PC-9 (cell line): ENCODE data around the gene MTHFD1. TPM values are rescaled to one million over a fixed set of nuclear protein-coding genes. Genes with fewer than 3 reads are reported as not detected.

Experiments
- BruUV-seq: library from RNA; stranded (reverse); fragments of 400-500 nt; replicated peaks from 2 replicates; lab custom pipeline; 2021; lab: Mats Ljungman, UMichigan
- CTCF ChIA-PET: fragments of 300-600 bp; sonication (Branson Sonifier 250); formaldehyde crosslinking; loops from one replicate; lab custom pipeline; 2022; ENCODE audit warnings: antibody characterized with exemption; lab: Charles Lee
- POLR2A ChIA-PET: fragments of 300-600 bp; sonication (Branson Sonifier 250); formaldehyde crosslinking; loops from one replicate; lab custom pipeline; 2022; ENCODE audit warnings: antibody characterized with exemption; ENCODE audit not compliant: unreplicated experiment; lab: Charles Lee
- DNase-seq, 2 experiments: peaks; one replicate each; pipeline versions ENCODE4 v3.0.0 to v3.0.0-alpha.2; 2015 to 2022; ENCODE audit warnings: mixed read lengths in 1 of 2
- H2AFZ ChIP-seq: fragments of 200-600 bp; sonication (generic); 2 replicates; pipeline ENCODE4 v1.8.1; 2017; ENCODE audit warnings: antibody characterized with exemption
- H3F3A ChIP-seq: fragments of 200-600 bp; sonication (generic); 2 replicates; pipeline ENCODE4 v1.8.1; 2017; ENCODE audit warnings: antibody characterized with exemption, mild to moderate bottlenecking, low read depth; ENCODE audit not compliant: insufficient read depth
- H3K27ac ChIP-seq: fragments of 200-600 bp; sonication (generic); 2 replicates; pipeline ENCODE4 v1.6.1; 2016; ENCODE audit warnings: mixed run types
- H3K27me3 ChIP-seq: fragments of 200-600 bp; sonication (generic); 2 replicates; pipeline ENCODE4 v1.6.1; 2016; ENCODE audit warnings: low read depth, mixed run types; ENCODE audit not compliant: insufficient read depth
- H3K36me3 ChIP-seq: fragments of 200-600 bp; sonication (generic); 2 replicates; pipeline ENCODE4 v1.6.1; 2016; ENCODE audit warnings: low read depth, mixed run types
- H3K4me1 ChIP-seq: fragments of 200-600 bp; sonication (generic); replicated peaks from 2 replicates; pipeline ENCODE4 v1.6.1; 2016; ENCODE audit warnings: mixed run types; ENCODE audit not compliant: insufficient read depth
- H3K4me2 ChIP-seq: fragments of 200-600 bp; sonication (generic); 2 replicates; pipeline ENCODE4 v1.6.1; 2017; ENCODE audit warnings: mixed run types
- H3K4me3 ChIP-seq: fragments of 200-600 bp; sonication (generic); 2 replicates; pipeline ENCODE4 v1.6.1; 2016; ENCODE audit warnings: mixed run types
- H3K79me2 ChIP-seq: fragments of 200-600 bp; sonication (generic); 2 replicates; pipeline ENCODE4 v1.6.1; 2017; ENCODE audit warnings: low read depth, mixed run types
- H3K9me2 ChIP-seq: fragments of 200-600 bp; sonication (generic); 2 replicates; pipeline ENCODE4 v1.8.1; 2017; ENCODE audit warnings: mild to moderate bottlenecking; ENCODE audit not compliant: insufficient read depth
- H3K9me3 ChIP-seq: fragments of 200-600 bp; sonication (generic); 2 replicates; pipeline ENCODE4 v1.8.1; 2016; ENCODE audit warnings: low read depth; ENCODE audit not compliant: insufficient read depth
- H4K20me1 ChIP-seq: fragments of 200-600 bp; sonication (generic); 2 replicates; pipeline ENCODE4 v1.8.1; 2017; ENCODE audit not compliant: insufficient read depth
- CTCF ChIP-seq: fragments of 200-600 bp; sonication (generic); conservative IDR thresholded peaks from 2 replicates; pipeline ENCODE4 v1.6.1; 2017; ENCODE audit warnings: mixed run types, antibody characterized with exemption, mild to moderate bottlenecking, moderate library complexity
- EZH2 ChIP-seq: fragments of 200-600 bp; sonication (generic); IDR thresholded peaks from 2 replicates; pipeline ENCODE4 v1.8.0; 2017; ENCODE audit warnings: antibody characterized with exemption, low read depth
- intact Hi-C: fragments of 100-400 bp; cut with micrococcal nuclease; formaldehyde crosslinking; loops from one replicate; pipeline ENCODE4 v1.10.0; 2022; ENCODE audit not compliant: unreplicated experiment
- total RNA-seq: library from RNA; stranded (reverse); gene quantifications from 2 replicates; pipeline ENCODE4 v1.2.3, GENCODE V29; 2021

MTHFD1 gene
- total RNA-seq, 1 experiment from 2014 or later, result 161 TPM

GRCh38 chr14:64474041-64474440, 85.9 kb downstream of the MTHFD1 start:
- H3K9me3 ChIP-seq, result no peaks in the 10 kb centered on the region
- no peaks in the 10 kb centered on the region for H3K27me3 ChIP-seq
- no TSS peak for BruUV-seq
- no peaks in the 10 kb centered on the region for H3K9me2 ChIP-seq
- no peaks in the 10 kb centered on the region for H3K36me3 ChIP-seq
- intact Hi-C loops, result no loop called here
- no peaks in the 10 kb centered on the region for H3K4me1 ChIP-seq
- H3K4me3 ChIP-seq, result no peak overlapping the region
- POLR2A ChIA-PET, result interaction anchor here (0.6 kb wide), 1 partner anchor 136 kb away, joined by 9 read pairs; no protein-coding TSS in a partner anchor
- no peak for TF ChIP-seq EZH2
- TF ChIP-seq CTCF, result no peak
- H3K79me2 ChIP-seq, result no peaks in the 10 kb centered on the region
- H2AFZ ChIP-seq, result no peak overlapping the region
- CTCF ChIA-PET, result no interaction called here
- H4K20me1 ChIP-seq, result no peaks in the 10 kb centered on the region
- no peaks in the 10 kb centered on the region; the same call in 1 of the 2 replicates for H3F3A ChIP-seq
- H3K27ac ChIP-seq, result no peak overlapping the region
- H3K4me2 ChIP-seq, result no peak overlapping the region
- no peak for DNase-seq

GRCh38 chr14:64474698-64475097, 86.5 kb downstream of the MTHFD1 start:
- Histone ChIP-seq H4K20me1 (no peaks in the 10 kb centered on the region), H3K4me2 (no peak overlapping the region), H3K4me1 (no peaks in the 10 kb centered on the region), H3K9me2 (no peaks in the 10 kb centered on the region), H3K9me3 (no peaks in the 10 kb centered on the region), H3K27ac (no peak overlapping the region), H3K27me3 (no peaks in the 10 kb centered on the region), H2AFZ (no peak overlapping the region), H3F3A (no peaks in the 10 kb centered on the region; the same call in 1 of the 2 replicates), H3K79me2 (no peaks in the 10 kb centered on the region), H3K4me3 (no peak overlapping the region), H3K36me3 (no peaks in the 10 kb centered on the region)
- intact Hi-C loops, result no loop called here
- POLR2A ChIA-PET, result no interaction called here
- DNase-seq, result no peak
- no peak for TF ChIP-seq CTCF
- TF ChIP-seq EZH2, result no peak
- CTCF ChIA-PET, result no interaction called here
- BruUV-seq, result no TSS peak

- POLR2A ChIA-PET, result no interaction called here
- Histone ChIP-seq H2AFZ (no peak overlapping the region), H3K36me3 (no peaks in the 10 kb centered on the region), H3K9me3 (no peaks in the 10 kb centered on the region), H3K27me3 (no peaks in the 10 kb centered on the region), H3K79me2 (no peaks in the 10 kb centered on the region), H4K20me1 (no peaks in the 10 kb centered on the region), H3K27ac (no peak overlapping the region), H3F3A (no peaks in the 10 kb centered on the region; the same call in 1 of the 2 replicates), H3K4me1 (no peaks in the 10 kb centered on the region), H3K4me2 (no peak overlapping the region), H3K4me3 (no peak overlapping the region), H3K9me2 (no peaks in the 10 kb centered on the region)
- TF ChIP-seq CTCF, result no peak
- no peak for TF ChIP-seq EZH2
- no TSS peak for BruUV-seq
- DNase-seq, result no peak
- intact Hi-C loops, result no loop called here
- CTCF ChIA-PET, result interaction anchor here (0.5 to 0.7 kb wide), 4 partner anchors 121 to 434 kb away, joined by 3 to 5 read pairs (median 3); no protein-coding TSS in a partner anchor
These were observed 87.6 kb downstream of the MTHFD1 start for GRCh38 chr14:64475585-64476273.
